ENCODE measurements around the gene GABRD. TPM values are rescaled to one million over a fixed set of nuclear protein-coding genes. Genes with fewer than 3 reads are reported as not detected.

Gene GABRD
- total RNA-seq, 1 donor = not detected

DNA sequence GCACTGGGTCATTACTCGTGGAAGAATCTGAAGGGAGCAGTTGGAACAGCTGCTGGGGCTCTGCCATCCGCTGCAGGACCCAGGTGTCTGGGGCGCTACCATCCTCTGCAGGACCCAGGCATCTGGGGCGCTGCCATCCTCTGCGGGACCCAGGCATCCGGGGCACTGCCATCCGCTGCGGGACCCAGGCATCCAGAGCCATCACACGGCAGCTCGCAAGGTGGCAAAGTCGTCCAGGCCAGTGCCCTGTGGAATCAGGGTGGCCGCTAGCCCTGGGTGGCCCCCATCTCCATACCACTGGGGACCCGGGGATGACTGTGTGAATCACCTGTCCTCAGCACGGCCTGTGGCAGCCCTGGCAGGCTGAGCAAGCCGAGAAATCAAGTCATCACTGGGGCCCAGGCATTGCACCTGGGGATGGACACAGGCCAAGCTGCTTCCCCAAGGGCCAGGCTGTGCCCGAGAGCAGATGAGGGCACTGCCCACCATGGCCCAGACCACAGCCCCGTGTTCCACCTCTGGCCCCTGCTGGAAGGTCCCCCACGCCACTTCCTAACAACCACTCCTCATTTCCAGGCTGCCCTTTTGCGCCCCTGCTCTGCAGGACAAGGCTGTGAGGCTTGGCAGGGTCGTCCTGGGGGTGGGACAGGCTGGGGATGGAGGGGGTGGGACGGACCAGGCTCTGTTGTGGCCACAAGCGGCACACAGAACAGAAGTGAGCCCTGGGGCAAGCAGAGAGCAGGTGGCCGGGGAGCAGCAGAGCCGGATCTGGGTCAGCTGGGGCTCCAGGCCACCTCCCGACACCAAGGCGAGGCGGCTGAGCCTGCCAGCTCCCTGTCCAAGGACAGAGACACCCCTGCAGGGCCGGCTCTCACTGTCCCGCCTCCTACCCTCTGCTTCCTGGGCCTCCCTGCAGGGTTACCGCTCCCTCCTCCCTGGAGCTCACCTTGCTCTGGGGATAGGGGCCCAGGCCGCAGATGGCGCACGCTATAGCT lies 12.7 kb downstream of the GABRD start:
- no peak overlapping the region for H2AFZ ChIP-seq (ENCODE audit: low read length)
- no peaks in the 10 kb centered on the region for H3K27me3 ChIP-seq (ENCODE audit: insufficient read depth, low read length)
- H3K36me3 ChIP-seq (ENCODE audit: insufficient read depth, low read length) = no peaks in the 10 kb centered on the region
- no peak for DNase-seq (ENCODE audit: insufficient read length, low spot score, missing footprints)
- H3K4me1 ChIP-seq (ENCODE audit: insufficient read depth, low read length) = no peaks in the 10 kb centered on the region
- TF ChIP-seq, protein P1, sequence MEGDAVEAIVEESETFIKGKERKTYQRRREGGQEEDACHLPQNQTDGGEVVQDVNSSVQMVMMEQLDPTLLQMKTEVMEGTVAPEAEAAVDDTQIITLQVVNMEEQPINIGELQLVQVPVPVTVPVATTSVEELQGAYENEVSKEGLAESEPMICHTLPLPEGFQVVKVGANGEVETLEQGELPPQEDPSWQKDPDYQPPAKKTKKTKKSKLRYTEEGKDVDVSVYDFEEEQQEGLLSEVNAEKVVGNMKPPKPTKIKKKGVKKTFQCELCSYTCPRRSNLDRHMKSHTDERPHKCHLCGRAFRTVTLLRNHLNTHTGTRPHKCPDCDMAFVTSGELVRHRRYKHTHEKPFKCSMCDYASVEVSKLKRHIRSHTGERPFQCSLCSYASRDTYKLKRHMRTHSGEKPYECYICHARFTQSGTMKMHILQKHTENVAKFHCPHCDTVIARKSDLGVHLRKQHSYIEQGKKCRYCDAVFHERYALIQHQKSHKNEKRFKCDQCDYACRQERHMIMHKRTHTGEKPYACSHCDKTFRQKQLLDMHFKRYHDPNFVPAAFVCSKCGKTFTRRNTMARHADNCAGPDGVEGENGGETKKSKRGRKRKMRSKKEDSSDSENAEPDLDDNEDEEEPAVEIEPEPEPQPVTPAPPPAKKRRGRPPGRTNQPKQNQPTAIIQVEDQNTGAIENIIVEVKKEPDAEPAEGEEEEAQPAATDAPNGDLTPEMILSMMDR (IDR thresholded peaks at IDR 0.05; ENCODE audit: extremely low read depth, low read depth, low read length) = no peak
- no peak overlapping the region for H3K4me2 ChIP-seq (ENCODE audit: insufficient read depth, low read length)
- no peak overlapping the region for H3K4me3 ChIP-seq (ENCODE audit: insufficient read depth, low read length)
- H3K79me2 ChIP-seq (ENCODE audit: insufficient read depth, low read length) = no peaks in the 10 kb centered on the region
- no peaks in the 10 kb centered on the region for H3K9me3 ChIP-seq (ENCODE audit: low read depth, low read length)
- no peaks in the 10 kb centered on the region for H4K20me1 ChIP-seq (ENCODE audit: insufficient read depth, low read length)
- no peak overlapping the region for H3K27ac ChIP-seq (ENCODE audit: low read depth, low read length)

DNA sequence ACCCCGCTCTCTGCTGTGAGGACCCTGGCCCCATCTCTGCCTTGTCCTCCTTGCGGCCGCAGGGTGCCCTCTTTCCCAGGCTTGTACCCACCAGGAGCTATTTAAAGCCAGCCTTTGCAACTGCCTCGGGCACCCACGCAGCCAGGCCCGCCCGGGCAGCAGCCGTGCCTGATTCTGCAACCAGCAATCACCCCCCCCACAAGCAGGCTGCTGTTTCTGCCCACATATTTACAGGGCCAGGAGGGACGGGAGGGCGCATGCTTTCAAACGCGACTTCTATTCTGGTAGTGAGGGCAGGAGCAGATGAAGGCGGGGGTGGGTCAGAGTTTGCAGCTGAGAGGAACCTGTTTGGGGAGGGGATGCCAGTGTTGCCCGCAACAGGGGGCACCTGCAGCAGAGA lies 13.6 kb downstream of the GABRD start:
- Histone ChIP-seq H2AFZ (ENCODE audit: low read length) (no peak overlapping the region), H3K4me2 (ENCODE audit: insufficient read depth, low read length) (no peak overlapping the region), H3K36me3 (ENCODE audit: insufficient read depth, low read length) (no peaks in the 10 kb centered on the region), H3K4me3 (ENCODE audit: insufficient read depth, low read length) (no peak overlapping the region), H3K79me2 (ENCODE audit: insufficient read depth, low read length) (no peaks in the 10 kb centered on the region), H4K20me1 (ENCODE audit: insufficient read depth, low read length) (no peaks in the 10 kb centered on the region), H3K9me3 (ENCODE audit: low read depth, low read length) (no peaks in the 10 kb centered on the region), H3K27me3 (ENCODE audit: insufficient read depth, low read length) (no peaks in the 10 kb centered on the region), H3K27ac (ENCODE audit: low read depth, low read length) (no peak overlapping the region), H3K4me1 (ENCODE audit: insufficient read depth, low read length) (no peaks in the 10 kb centered on the region)
- TF ChIP-seq, protein P1 (IDR thresholded peaks at IDR 0.05; ENCODE audit: extremely low read depth, low read depth, low read length) = no peak
- DNase-seq (ENCODE audit: insufficient read length, low spot score, missing footprints) = no peak

DNA sequence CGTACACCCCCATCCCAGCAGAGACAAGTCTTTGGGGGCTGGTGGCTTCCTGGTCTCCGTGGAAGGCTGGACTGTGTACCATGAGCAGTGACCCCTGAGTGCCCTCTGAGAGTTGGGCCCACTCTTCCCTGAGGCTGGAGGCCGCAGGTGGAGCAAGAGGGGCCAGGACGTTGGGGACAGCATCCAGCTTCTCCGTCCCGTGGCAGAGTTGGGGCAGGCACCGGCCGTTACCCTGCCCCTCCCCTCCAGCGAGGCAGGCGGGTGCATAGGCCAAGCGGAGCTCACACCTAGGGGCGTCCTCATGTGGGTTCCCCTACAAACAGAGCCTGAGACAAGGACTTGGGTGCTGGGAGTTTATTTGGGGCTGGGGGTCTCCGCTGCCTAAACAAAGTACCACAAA lies 14.0 kb downstream of the GABRD start:
- H4K20me1 ChIP-seq (ENCODE audit: insufficient read depth, low read length) = no peaks in the 10 kb centered on the region
- TF ChIP-seq, protein P1 (IDR thresholded peaks at IDR 0.05; ENCODE audit: extremely low read depth, low read depth, low read length) = no peak
- no peak overlapping the region for H3K27ac ChIP-seq (ENCODE audit: low read depth, low read length)
- no peaks in the 10 kb centered on the region for H3K79me2 ChIP-seq (ENCODE audit: insufficient read depth, low read length)
- no peak overlapping the region for H2AFZ ChIP-seq (ENCODE audit: low read length)
- no peak overlapping the region for H3K4me2 ChIP-seq (ENCODE audit: insufficient read depth, low read length)
- DNase-seq (ENCODE audit: insufficient read length, low spot score, missing footprints) = no peak
- H3K4me3 ChIP-seq (ENCODE audit: insufficient read depth, low read length) = no peak overlapping the region
- no peaks in the 10 kb centered on the region for H3K9me3 ChIP-seq (ENCODE audit: low read depth, low read length)
- no peaks in the 10 kb centered on the region for H3K36me3 ChIP-seq (ENCODE audit: insufficient read depth, low read length)
- H3K27me3 ChIP-seq (ENCODE audit: insufficient read depth, low read length) = no peaks in the 10 kb centered on the region
- H3K4me1 ChIP-seq (ENCODE audit: insufficient read depth, low read length) = no peaks in the 10 kb centered on the region

DNA sequence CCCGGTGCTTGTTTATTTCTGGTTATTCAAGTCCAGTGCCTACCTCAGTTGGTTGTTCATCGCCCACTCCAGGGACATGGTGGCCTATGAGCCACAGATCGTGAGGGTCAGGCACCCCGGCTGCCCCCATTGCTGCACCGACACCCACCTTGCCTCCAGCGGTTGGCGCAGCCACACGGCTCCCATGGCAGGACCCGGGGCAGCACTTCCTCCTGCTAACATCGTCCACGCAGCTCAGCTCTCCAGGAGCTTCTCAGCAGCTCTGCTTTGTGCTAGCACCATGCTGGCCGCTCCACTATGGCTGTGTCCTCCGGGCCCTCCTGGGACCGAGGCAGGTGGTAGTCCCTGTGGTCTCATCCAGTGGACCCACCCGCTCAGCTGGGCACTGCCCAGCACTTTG lies 17.1 kb downstream of the GABRD start:
- Histone ChIP-seq H4K20me1 (ENCODE audit: insufficient read depth, low read length) (no peaks in the 10 kb centered on the region), H3K27ac (ENCODE audit: low read depth, low read length) (no peak overlapping the region), H3K4me1 (ENCODE audit: insufficient read depth, low read length) (no peaks in the 10 kb centered on the region), H3K9me3 (ENCODE audit: low read depth, low read length) (no peaks in the 10 kb centered on the region), H3K27me3 (ENCODE audit: insufficient read depth, low read length) (peaks cover 4% of the 10 kb centered on the region), H3K79me2 (ENCODE audit: insufficient read depth, low read length) (no peaks in the 10 kb centered on the region), H3K4me2 (ENCODE audit: insufficient read depth, low read length) (no peak overlapping the region), H3K36me3 (ENCODE audit: insufficient read depth, low read length) (no peaks in the 10 kb centered on the region), H3K4me3 (ENCODE audit: insufficient read depth, low read length) (no peak overlapping the region), H2AFZ (ENCODE audit: low read length) (no peak overlapping the region)
- TF ChIP-seq, protein P1 (IDR thresholded peaks at IDR 0.05; ENCODE audit: extremely low read depth, low read depth, low read length) = no peak
- no peak for DNase-seq (ENCODE audit: insufficient read length, low spot score, missing footprints)

All from osteoblast (primary cell).